NAMALWA (cell line): ENCODE data around the gene OR8J3.
"Not testable (repeated sequence)": the region's sequence is repeated elsewhere in the genome, so short reads cannot be mapped to it uniquely, and the experiment has no call there.

ENCODE experiments used
- DNase-seq: peaks from one replicate; pipeline ENCODE4 v3.0.0-alpha.2; 2015; ENCODE audit warnings: low spot score

The OR8J3 gene

GRCh38 chr11:56140151-56140661 is at the start of gene OR8J3:
Gene OR8J3 (minus strand): TSS chr11:56140201. CDS start chr11:56137718, 2,483 bp downstream.
- no peak for DNase-seq

GRCh38 chr11:56188602-56189001 is 48.6 kb upstream of the OR8J3 start:
- DNase-seq: no peak

- DNase-seq: no peak
These were observed 43.5 kb upstream of the OR8J3 start for GRCh38 chr11:56183459-56183858.

GRCh38 chr11:56176318-56176717 is 36.3 kb upstream of the OR8J3 start, which contains the start of gene OR5J2:
Gene OR5J2 (plus strand): TSS chr11:56176618. CDS start chr11:56176618, 0 bp downstream.
- no peak for DNase-seq

GRCh38 chr11:56172256-56172830 is 32.3 kb upstream of the OR8J3 start:
- DNase-seq: no peak

- DNase-seq: no peak
These were observed 23.8 kb upstream of the OR8J3 start for GRCh38 chr11:56163804-56164203.

GRCh38 chr11:56160217-56160616 is 20.2 kb upstream of the OR8J3 start, which contains the start of gene OR8K5:
Gene OR8K5 (minus strand): TSS chr11:56160317. CDS start chr11:56160317, 0 bp downstream.
- no peak for DNase-seq

- no peak for DNase-seq
These were observed 12.3 kb upstream of the OR8J3 start for GRCh38 chr11:56152333-56152732.

GRCh38 chr11:56151376-56151775 is 11.4 kb upstream of the OR8J3 start:
- DNase-seq: no peak

GRCh38 chr11:56143681-56144080 is 3.7 kb upstream of the OR8J3 start:
- not testable (repeated sequence) for DNase-seq

GRCh38 chr11:56122073-56122472 is 17.9 kb downstream of the OR8J3 start, which contains the start of gene OR8H3:
Gene OR8H3 (plus strand): TSS chr11:56122373. CDS start chr11:56122373, 0 bp downstream.
- DNase-seq: no peak

GRCh38 chr11:56103210-56103737 is 36.7 kb downstream of the OR8J3 start, which contains the start of gene OR8H2:
Gene OR8H2 (plus strand): TSS chr11:56103687. CDS start chr11:56105043, 1,356 bp downstream.
- DNase-seq: no peak

GRCh38 chr11:56093008-56093407 is 47.0 kb downstream of the OR8J3 start, which contains the start of gene OR8I2:
Gene OR8I2 (plus strand): TSS chr11:56093308. CDS start chr11:56093308, 0 bp downstream.
- DNase-seq: no peak

- peak; percentile 13 for DNase-seq
These were observed 50.3 kb downstream of the OR8J3 start for GRCh38 chr11:56089697-56090096.
